SHP77 treated with DMSO at 0.1 percent for 48 hours (cell line): ENCODE measurements around the gene COA3.
A peak's percentile ranks its signal among the peaks of the same experiment; 100 is the strongest.

ENCODE experiments used
- DNase-seq: peaks from one replicate; lab custom pipeline; 2025; lab: John Stamatoyannopoulos, UW

The COA3 gene

GRCh38 chr17:42798383-42799380, at the start of gene COA3, which contains the start of gene CNTD1:
Gene COA3 (minus strand): TSS chr17:42798704. CDS start chr17:42798681, 23 bp downstream.
Gene CNTD1 (plus strand): TSS chr17:42798861. CDS start chr17:42799068, 207 bp downstream.
- peak; percentile 73 for DNase-seq

GRCh38 chr17:42848093-42848492, 49.6 kb upstream of the COA3 start:
- no peak for DNase-seq

- DNase-seq = no peak
These were observed 48.2 kb upstream of the COA3 start for GRCh38 chr17:42846594-42847280.

- DNase-seq = no peak
These were observed 47.6 kb upstream of the COA3 start for GRCh38 chr17:42845918-42846593.

GRCh38 chr17:42845556-42845917, 47.0 kb upstream of the COA3 start:
- DNase-seq = no peak

GRCh38 chr17:42844761-42845555, 46.5 kb upstream of the COA3 start:
- DNase-seq = no peak

GRCh38 chr17:42844271-42844670, 45.8 kb upstream of the COA3 start, which contains the start of gene AOC2:
Gene AOC2 (plus strand): TSS chr17:42844580. CDS start chr17:42844627, 47 bp downstream.
- DNase-seq = no peak

GRCh38 chr17:42843358-42843934, 44.9 kb upstream of the COA3 start:
- DNase-seq = no peak

GRCh38 chr17:42841975-42842685, 43.6 kb upstream of the COA3 start:
- no peak for DNase-seq

GRCh38 chr17:42835732-42836131, 37.2 kb upstream of the COA3 start:
- no peak for DNase-seq

GRCh38 chr17:42833767-42834422, 35.4 kb upstream of the COA3 start:
- DNase-seq = no peak

- DNase-seq = peak; percentile 85
These were observed 34.6 kb upstream of the COA3 start, which contains the start of gene PSME3 for GRCh38 chr17:42832934-42833766. Gene PSME3 (plus strand): TSS chr17:42833397. CDS start chr17:42833632, 235 bp downstream.

- DNase-seq = no peak
These were observed 33.9 kb upstream of the COA3 start for GRCh38 chr17:42832213-42832933.

- no peak for DNase-seq
These were observed 32.5 kb upstream of the COA3 start for GRCh38 chr17:42830971-42831370.

- no peak for DNase-seq
These were observed 29.0 kb upstream of the COA3 start for GRCh38 chr17:42827472-42827871.

- DNase-seq = no peak
These were observed 22.7 kb upstream of the COA3 start for GRCh38 chr17:42821176-42821575.

GRCh38 chr17:42819939-42820535, 21.5 kb upstream of the COA3 start:
- DNase-seq = peak; percentile 38

GRCh38 chr17:42818379-42818778, 19.9 kb upstream of the COA3 start:
- DNase-seq = no peak
